ENCODE data around the gene TJP1. TPM values are rescaled to one million over a fixed set of nuclear protein-coding genes. Genes with fewer than 3 reads are reported as not detected.
"Not testable (repeated sequence)": the region's sequence is repeated elsewhere in the genome, so short reads cannot be mapped to it uniquely, and the experiment has no call there.

TJP1 gene
- total RNA-seq, 1 donor from 2014 or later: 159 TPM

DNA sequence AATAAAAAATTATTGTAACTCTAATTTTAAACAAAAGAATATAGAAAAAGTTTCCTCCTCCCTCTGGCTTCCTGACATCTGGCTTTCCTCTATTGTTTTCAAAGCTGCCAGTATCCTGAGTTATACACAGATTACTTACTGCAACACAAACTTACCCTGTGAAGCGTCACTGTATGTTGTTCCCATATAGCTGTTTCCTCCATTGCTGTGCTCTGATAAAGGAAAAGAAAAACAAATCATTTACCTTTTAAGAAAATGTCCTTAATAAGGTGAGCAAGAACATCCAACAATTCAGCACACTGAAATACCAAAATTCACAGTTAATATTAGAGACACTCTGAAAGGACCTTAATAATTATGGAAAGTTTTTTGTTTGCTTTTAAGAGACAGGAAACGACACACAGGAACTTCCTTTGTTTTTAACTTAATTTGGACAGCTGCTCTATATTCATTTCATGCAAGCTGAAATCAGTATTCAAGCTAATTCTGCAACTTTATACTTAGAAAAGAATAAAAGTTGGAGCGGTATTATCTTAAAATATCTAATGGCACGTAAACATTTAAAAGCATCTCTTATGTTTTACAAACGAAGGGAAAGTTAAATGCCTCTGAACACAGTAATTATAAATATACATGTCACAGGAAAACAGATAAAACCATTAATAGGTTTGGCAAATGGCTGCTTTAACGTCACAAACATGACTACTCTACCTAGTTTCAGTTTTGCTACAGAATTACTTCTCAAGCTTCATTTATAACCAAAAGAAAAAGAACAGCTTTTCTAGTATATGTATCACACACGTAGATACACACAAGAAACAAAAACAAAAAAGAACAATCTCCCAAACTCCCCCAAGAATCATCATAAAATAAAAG, 21.5 kb downstream of the TJP1 start:
- DNase-seq (ENCODE audit: low read depth): no peak

GRCh38 chr15:29799859-29800258, 22.4 kb downstream of the TJP1 start:
- no peak for DNase-seq (ENCODE audit: low read depth)

- no peak for DNase-seq (ENCODE audit: low read depth)
Measured at GRCh38 chr15:29795610-29796009, 26.7 kb downstream of the TJP1 start.

- DNase-seq (ENCODE audit: low read depth): no peak
Measured at GRCh38 chr15:29792426-29793159, 29.7 kb downstream of the TJP1 start.

GRCh38 chr15:29790607-29791006, 31.7 kb downstream of the TJP1 start:
- no peak for DNase-seq (ENCODE audit: low read depth)

DNA sequence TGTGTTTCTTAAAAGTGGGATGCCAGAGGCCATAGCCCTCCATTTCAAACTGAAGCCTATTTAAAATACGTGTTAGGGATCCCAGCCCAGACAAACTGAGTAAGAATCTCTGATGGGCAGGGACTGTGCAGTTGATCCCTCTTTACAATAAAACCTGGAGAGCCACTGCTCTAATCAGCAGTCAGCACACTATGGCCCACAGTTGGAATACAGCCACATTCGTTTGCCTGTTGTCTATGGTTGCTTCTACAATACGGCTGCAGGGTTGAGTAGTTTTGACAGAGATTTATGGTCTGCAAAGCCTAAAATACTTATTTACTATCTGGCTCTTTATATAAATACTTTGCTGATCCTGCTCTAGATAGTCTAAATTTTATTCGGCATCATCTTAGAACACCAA, 32.4 kb downstream of the TJP1 start:
- DNase-seq (ENCODE audit: low read depth): no peak

DNA sequence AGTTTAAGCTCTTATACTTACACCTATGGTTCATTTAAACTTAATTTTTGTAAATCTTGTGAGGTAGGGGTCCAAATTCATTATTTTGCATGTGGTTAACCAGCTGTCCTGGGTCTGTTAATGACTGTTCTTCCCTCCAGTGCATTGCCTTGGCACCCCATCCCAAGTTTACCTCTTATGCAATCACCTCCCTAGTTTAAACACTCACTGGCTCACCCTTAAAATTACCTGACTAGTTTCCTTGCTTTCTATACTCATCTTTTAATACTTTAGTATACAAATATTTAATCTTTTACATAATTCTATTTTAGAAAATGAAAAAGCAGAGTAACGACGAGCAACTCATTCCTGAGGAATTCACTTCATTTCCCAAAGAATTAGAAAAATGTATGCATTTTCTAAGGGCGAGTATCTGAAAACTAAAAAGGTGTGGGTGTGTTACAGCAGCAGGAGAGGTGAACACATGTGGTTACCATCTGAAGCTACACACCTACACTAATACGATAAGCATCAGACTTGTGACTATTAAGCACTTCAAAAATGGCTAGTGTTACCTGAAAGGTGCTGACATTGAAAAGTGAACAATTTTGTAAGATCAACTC, 33.7 kb downstream of the TJP1 start:
- no peak for DNase-seq (ENCODE audit: low read depth)

DNA sequence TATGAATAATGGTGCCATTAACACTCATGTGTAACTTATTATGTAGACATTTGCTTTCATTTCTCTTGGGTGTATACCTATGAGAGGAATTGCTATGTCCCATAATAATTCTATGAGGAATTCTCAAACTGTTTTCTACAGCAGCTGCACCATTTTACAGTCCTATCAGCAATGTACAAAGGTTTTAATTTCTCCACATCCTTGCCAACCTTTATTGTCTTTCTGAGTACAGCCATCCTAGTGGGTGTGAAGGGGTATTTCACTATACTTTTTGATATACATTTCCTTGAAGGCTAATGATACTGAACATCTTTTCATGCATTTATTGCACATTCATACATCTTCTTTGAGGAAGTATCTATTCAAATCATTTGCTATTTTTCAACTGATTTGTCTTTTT, 34.5 kb downstream of the TJP1 start:
- no peak for DNase-seq (ENCODE audit: low read depth)

- no peak for DNase-seq (ENCODE audit: low read depth)
Measured at GRCh38 chr15:29785642-29786041, 36.6 kb downstream of the TJP1 start.

GRCh38 chr15:29785136-29785535, 37.1 kb downstream of the TJP1 start:
- DNase-seq (ENCODE audit: low read depth): no peak

- DNase-seq (ENCODE audit: low read depth): no peak
Measured at GRCh38 chr15:29784413-29784812, 37.9 kb downstream of the TJP1 start.

- DNase-seq (ENCODE audit: low read depth): not testable (repeated sequence)
Measured at GRCh38 chr15:29782816-29783215, 39.5 kb downstream of the TJP1 start.

GRCh38 chr15:29778382-29778781, 43.9 kb downstream of the TJP1 start:
- DNase-seq (ENCODE audit: low read depth): no peak

GRCh38 chr15:29776859-29777258, 45.4 kb downstream of the TJP1 start:
- peak; percentile 19 for DNase-seq (ENCODE audit: low read depth)

DNA sequence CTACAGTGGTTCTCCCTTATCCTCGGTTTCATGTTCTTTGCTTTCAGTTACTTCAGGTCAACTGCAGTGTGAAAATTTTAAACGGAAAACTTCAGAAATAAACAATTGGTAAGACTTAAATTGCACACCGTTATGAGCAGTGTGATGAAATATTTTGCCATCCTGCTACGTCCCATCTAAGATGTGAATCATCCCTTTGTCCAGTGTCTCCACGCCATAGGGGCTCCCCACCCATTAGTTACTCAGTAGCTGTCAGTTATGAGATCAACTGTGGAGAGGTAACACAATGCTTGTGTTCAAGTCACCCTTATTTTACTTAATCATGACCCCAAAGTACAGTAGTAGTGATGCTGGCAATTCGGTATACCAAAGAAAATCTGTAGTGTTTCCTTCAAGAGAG, 47.4 kb downstream of the TJP1 start:
- peak; percentile 77 for DNase-seq (ENCODE audit: low read depth)

DNA sequence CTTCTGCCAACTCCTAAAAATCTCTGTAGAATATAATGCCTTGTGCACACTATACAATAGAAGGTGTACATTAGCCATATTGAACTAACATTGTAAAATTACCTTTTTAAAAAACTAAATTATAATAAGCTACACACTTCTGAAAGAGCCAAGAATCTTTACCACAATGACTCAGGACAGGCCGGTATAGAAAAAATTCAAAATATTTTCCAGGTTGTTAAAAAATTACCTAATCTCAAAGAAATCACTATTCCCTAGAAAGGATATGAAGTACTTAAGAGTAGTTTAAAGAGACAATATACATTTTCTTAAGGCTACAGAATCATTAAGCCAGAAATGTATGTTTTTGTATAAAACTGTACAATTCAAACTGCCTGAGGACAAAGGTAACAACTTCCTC, 48.5 kb downstream of the TJP1 start:
- DNase-seq (ENCODE audit: low read depth): no peak

GRCh38 chr15:29773000-29773399, 49.3 kb downstream of the TJP1 start:
- no peak for DNase-seq (ENCODE audit: low read depth)

DNA sequence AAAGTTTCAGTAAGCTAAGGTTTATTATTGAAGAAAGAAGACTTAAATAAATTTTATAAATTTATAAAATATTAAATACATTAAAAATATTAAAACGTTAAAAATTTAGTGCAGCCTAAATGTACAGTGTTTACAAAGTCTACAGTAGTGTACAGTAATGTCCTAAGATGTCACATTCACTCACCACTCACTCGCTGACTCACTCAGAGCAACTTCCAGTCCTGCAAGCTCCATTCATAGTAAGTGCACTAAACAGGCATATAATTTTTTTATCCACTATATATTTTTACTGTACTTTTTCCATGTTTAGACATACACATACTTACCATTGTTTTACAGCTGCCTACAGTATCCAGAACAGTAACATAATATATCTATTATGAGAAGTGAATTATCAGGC, 51.5 kb downstream of the TJP1 start:
- no peak for DNase-seq (ENCODE audit: low read depth)

DNA sequence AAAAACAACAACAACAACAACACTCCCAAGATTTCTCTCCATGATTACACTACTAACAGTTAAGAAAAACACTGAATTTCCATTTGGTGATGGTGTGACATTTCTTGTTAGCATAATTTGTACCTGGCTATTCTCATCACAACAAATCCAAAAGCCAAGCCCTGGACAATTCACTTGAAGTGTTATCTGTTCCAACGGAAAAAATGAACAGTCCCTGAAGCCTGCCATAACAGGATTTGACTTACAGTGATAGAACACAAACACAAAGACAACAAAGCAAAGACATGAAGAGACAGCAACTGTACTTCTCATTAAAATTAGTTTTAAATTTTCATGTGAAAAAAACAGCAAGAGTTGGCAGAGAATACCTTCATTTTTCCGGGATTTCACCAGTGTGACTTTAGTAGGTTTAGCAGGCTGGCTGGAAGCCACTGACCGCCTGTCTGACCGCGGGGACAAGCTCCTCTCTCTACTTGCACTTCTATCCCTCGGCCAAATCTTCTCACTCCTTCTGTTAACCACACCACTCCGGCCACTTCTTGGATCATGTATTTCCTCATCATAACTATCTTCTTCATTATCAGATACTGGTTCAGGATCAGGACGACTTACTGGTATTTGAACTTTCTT, 56.3 kb downstream of the TJP1 start:
- no peak for DNase-seq (ENCODE audit: low read depth)

DNA sequence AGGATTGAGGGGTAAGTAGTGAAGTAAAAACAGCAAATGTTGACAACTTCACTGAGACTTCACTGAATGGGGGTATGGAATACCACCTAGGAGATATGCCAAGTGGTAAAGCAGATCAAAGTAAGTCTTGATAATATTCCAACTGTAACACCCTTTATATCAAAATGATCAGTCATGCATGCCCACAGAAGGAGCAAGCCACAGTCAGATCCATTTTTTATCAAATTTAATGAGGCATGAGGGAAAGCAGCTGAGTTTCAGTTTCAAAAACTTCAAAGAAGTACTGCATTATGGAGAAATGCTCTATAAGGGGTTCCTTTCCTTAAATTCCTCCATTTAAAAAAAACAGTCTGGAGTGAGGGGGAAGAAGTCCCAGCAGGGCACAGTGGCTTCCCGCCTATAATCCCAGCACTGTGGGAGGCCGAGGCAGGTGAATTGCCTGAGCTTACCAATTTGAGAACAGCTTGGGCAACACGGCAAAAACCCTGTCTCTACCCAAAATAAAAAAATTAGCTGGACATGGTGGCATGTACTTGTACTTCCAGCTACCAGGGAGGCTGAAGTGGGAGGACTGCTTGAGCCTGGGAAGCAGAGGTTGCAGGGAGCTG, 56.9 kb downstream of the TJP1 start:
- no peak for DNase-seq (ENCODE audit: low read depth)

GRCh38 chr15:29759596-29759995, 62.7 kb downstream of the TJP1 start:
- DNase-seq (ENCODE audit: low read depth): no peak
